NCI-H187 (cell line): ENCODE results near the gene NOTCH1.

Experiments used
- DNase-seq, 2 experiments: peaks; one replicate each; lab custom pipeline; 2025; lab: John Stamatoyannopoulos, UW

The NOTCH1 gene

GRCh38 chr9:136516191-136516654 lies 29.6 kb downstream of the NOTCH1 start:
- DNase-seq, result no peak

DNA sequence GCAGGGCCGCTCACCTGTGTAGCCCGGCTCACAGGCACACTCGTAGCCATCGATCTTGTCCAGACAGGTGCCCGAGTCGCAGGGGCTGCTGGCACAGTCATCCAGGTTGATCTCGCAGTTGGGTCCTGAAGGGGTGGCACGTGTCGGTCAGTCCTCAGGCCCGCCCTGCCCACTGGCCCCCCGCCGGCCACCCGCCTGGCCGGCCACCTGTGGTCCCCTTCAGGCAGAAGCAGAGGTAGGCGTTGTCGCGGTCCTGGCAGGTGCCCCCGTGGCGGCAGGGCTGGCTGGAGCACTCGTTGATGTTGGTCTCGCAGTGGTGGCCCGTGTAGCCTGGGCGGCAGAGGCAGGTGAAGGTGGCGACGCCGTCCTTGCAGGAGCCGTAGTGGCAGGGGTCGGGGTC lies 30.6 kb downstream of the NOTCH1 start:
- no peak for DNase-seq

DNA sequence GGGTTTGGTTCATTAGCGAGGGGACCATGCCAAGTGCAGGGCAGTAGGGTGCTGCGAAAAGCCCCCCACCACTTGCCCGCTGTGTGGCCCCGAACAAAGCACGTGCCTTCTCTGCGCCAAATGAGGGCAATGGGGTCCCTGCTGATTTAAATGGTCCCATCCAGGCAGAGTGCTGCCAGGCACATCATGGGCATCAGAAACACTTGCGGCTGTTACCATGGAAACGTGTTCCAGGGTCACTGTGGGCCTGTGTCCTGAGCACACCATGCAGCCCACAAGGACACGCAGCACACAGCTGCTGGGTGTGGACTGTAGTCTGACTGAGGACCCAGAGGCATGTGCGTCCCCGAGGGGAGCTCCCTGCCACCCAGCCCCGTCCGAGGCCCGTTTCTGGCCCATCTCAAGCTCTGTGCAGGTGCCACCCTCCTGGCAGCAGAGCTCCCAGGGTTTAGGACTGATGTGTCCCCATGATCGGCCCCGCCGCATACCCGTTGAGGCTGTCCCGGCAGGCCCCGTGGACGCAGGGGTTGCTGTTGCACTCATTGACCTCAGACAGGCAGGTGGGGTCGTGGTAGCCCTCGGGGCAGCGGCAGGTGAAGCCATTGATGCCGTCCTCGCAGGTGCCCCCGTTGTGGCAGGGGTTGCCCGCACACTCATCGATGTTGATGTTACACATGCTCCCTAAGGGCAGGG lies 31.7 kb downstream of the NOTCH1 start:
- no peak for DNase-seq

- no peak for DNase-seq
Observed at GRCh38 chr9:136513191-136513590, 32.7 kb downstream of the NOTCH1 start.

DNA sequence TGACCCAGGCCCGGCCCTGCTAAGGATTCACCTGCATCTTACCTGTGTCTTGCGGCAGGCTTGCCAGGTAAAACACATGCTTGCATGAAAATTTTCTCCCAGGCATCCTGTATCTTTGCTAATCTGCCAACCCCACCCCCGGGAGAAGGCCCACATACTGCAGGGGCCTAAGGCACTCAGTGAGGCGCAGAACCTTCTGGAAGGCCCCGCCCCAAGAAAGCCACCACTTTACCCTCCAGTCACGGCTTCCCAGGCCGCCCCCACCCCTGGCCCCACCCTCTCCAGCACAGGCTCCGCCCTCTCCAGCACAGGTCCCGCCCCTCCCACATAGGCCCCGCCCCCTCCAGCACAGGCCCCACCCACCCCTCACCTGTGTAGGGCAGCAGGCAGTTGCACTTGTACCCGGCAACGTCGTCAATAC lies 33.2 kb downstream of the NOTCH1 start:
- DNase-seq, result no peak

- DNase-seq, result no peak
Observed at GRCh38 chr9:136511670-136512592, 33.9 kb downstream of the NOTCH1 start.

- no peak for DNase-seq
Observed at GRCh38 chr9:136511144-136511669, 34.6 kb downstream of the NOTCH1 start.

DNA sequence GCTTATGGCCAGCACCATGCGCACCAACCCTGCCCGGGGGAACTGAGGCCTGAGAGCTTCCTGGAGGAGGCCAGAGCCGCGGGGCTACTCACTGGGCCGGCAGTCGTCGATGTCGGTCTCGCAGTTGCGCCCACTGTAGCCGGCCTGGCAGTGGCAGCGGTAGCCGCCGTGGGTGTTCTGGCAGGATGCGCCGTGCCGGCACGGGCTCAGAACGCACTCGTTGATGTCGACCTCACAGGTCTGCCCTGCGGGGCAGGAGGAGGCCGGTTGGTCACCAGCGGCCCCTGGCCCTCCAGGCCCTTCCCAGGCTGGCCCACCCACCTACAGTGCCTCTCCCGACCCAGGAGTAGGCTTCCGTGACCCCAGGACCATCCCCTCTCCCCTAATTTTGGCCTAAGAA lies 35.3 kb downstream of the NOTCH1 start:
- no peak for DNase-seq

- DNase-seq, result no peak
Observed at GRCh38 chr9:136509549-136509948, 36.3 kb downstream of the NOTCH1 start.

- no peak for DNase-seq
Observed at GRCh38 chr9:136508729-136509500, 36.9 kb downstream of the NOTCH1 start.

- no peak for DNase-seq
Observed at GRCh38 chr9:136507992-136508375, 37.9 kb downstream of the NOTCH1 start.

DNA sequence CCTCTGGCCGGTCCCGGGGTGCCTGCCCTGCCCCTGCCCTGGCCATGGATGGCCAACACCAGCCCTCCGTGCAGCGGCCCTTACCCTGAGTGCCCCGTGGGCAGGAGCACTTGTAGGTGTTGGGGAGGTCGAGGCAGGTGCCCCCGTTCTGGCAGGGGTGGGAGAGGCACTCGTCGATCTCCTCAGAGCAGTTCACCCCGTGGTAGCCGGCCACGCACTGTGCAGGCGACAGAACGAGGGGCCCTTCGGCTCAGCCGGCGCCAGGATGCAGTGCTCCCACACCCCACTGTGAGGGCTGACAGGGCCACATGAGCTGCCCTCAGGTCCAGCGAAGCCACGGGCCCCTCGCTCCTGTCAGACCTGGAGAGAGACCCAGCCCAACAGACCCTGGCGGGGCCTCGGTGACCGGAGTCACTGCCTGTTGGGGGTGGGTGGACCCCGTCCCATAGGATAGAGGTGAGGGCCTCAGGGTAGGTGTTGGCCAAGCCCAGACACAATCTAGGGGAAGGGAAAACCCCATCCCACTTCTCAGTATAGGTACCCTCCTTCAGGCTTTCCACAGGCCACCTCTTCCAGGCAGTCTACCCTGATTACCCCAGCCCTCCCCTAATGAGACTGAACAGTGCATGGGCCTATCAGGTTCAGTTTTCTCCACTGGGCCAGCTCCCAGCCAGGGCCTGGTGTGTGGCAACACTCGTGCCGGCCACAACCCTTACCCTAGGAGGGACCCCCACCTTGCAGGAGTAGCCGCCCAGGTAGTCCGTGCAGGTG lies 38.4 kb downstream of the NOTCH1 start:
- no peak for DNase-seq

DNA sequence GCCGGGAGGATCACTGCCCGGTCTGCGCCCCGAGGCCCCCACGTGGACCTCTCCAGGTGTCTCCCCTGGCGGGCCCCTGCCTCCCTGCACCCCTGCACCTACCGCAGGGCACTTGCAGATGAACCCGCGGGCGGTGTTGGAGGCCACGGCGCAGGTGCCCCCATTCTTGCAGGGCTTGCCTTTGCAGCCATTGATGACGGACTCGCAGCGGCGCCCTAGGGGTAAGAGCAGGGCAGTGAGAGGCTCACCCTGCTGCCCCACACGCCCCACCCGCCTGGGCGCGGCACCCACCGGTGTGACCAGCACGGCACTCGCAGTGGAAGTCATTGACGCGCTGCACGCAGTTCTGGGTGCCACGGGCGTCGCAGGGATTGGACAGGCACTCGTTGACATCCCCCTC lies 39.4 kb downstream of the NOTCH1 start:
- DNase-seq, result no peak

DNA sequence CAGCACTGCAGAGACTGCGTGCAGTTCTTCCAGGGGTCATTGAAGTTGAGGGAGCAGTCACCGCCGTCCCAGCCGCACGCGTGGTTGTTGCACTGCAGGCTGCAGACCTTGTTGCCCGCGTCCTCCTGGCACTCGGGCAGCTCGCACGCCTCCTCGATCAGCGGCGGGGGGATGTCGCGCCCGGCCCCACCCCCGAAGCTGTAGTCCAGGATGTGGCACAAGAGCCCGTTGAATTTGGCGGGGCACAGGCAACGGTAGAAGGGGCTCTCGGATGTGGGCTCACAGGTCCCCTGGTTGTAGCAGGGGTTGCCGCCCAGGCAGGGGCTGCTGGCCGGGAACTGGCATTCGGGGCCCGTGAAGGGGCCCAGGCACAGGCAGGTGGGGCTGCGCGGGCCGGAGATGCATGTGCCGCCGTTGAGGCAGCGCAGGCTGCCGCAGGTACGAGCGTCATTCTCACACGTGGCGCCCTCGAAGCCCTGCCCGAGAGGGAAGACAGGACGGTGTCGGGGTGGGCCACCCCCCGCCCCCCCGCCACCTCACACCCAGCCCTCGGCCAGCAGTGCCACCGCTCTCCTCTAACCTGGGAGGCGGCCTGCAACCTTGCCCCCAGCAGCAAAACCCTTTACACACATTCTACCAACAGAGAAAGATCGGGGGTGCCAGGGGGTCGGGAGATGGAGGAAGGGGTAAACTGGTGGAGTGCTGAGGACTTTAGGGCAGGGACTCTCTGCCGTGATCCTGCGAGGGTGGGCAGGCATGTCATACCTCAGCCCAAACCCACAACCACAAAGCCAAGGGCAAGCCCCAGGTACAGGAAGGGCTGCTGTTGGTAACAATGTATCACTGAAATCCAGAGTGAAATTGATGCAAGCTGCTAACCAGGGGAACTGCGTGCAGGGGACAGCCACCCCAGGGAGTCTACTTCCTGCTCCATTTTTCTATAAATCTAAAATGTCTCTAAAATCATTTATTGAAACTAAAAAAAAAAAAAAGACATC lies 40.1 kb downstream of the NOTCH1 start:
- no peak for DNase-seq

- DNase-seq, result no peak
Observed at GRCh38 chr9:136504512-136505348, 41.1 kb downstream of the NOTCH1 start.

- no peak for DNase-seq
Observed at GRCh38 chr9:136502940-136503550, 42.8 kb downstream of the NOTCH1 start.

DNA sequence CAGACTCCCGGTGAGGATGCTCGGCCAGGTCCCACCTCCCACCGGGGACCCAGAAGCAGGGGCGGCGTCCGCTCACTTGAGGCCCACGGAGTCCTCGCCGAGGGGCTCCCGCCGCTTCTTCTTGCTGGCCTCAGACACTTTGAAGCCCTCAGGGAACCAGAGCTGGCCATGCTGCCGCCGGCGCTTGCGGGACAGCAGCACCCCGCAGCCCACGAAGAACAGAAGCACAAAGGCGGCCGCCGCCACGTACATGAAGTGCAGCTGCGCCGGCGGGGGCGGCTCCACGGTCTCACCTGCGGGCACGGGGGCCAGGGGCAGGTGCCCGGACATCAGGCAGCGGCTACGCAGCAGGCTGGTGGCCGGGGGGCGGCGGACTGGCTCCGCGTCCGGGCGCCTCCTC lies 43.7 kb downstream of the NOTCH1 start:
- DNase-seq, result no peak

DNA sequence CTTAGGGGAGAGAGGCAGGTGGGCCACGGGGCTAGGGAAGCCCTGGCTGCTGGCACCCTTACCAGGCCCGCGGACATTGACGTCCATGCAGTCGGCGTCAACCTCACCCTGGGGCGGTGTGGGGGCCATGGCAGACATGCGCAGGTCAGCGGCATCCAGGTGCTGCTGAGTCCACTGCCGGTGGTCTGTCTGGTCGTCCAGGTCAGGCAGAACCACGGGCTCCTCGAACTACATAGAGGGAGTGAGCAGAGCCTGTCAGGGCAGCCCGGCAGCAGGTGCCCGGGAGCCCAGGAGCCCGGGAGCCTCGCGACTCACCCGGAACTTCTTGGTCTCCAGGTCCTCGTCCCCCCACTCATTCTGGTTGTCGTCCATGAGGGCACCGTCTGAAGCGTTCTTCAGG lies 44.2 kb downstream of the NOTCH1 start:
- DNase-seq, result no peak
